A549 treated with DMSO at 1 μM for 4 hours (cell line): ENCODE results near the gene OR2L13. TPM values are rescaled to one million over a fixed set of nuclear protein-coding genes. Genes with fewer than 3 reads are reported as not detected.

Source experiments
- total RNA-seq: library from RNA; stranded (reverse); fragments of 200-300 nt; extraction: Qiagen RNA extraction; gene quantifications from 5 replicates; pipeline ENCODE4 v1.2.3, GENCODE V29; 2022; ENCODE audit warnings: low read depth

The OR2L13 gene
- total RNA-seq: not detected in 5 replicates

GRCh38 chr1:248094884-248095283, at the start of gene OR2L13:
Gene OR2L13, plus strand, starts transcription at chr1:248095184. Its CDS starts 4,192 bp downstream, at chr1:248099376.

GRCh38 chr1:248046536-248046935, 48.4 kb upstream of the OR2L13 start, which contains the start of gene OR2L3:
Gene OR2L3, plus strand, starts transcription at chr1:248046836. Its CDS starts 13,846 bp downstream, at chr1:248060682.

GRCh38 chr1:248144513-248145198, 49.7 kb downstream of the OR2L13 start, which contains the start of gene OR2M5:
Gene OR2M5, plus strand, starts transcription at chr1:248145148. Its CDS starts 0 bp downstream, at chr1:248145148.

Other genes with a start within 250 kb of the OR2L13 start
- not detected in 5 replicates for gene TRIM58, start 238.0 kb upstream of the OR2L13 start, total RNA-seq
- gene OR2W3, start 199.6 kb upstream of the OR2L13 start, total RNA-seq: not detected in 5 replicates
- not detected in 5 replicates for gene OR2T8, start 174.9 kb upstream of the OR2L13 start, total RNA-seq
- gene OR2AJ1, start 170.3 kb upstream of the OR2L13 start, total RNA-seq: not detected in 5 replicates
- gene OR2L8, start 146.3 kb upstream of the OR2L13 start, total RNA-seq: not detected in 5 replicates
- not detected in 5 replicates for gene OR2AK2, start 130.0 kb upstream of the OR2L13 start, total RNA-seq
- gene OR2L5, start 81.5 kb upstream of the OR2L13 start, total RNA-seq: not detected in 5 replicates
- gene OR2L2, start 65.1 kb upstream of the OR2L13 start, total RNA-seq: not detected in 5 replicates
- gene OR2L3, start 48.3 kb upstream of the OR2L13 start, total RNA-seq: not detected in 5 replicates
- not detected in 5 replicates for gene OR2M5, start 50.0 kb downstream of the OR2L13 start, total RNA-seq
- not detected in 5 replicates for gene OR2M2, start 79.6 kb downstream of the OR2L13 start, total RNA-seq
- not detected in 5 replicates for gene OR2M3, start 102.1 kb downstream of the OR2L13 start, total RNA-seq
- gene OR2M4, start 136.2 kb downstream of the OR2L13 start, total RNA-seq: not detected in 5 replicates
- gene OR2T33, start 182.8 kb downstream of the OR2L13 start, total RNA-seq: not detected in 5 replicates
- gene OR2T12, start 208.2 kb downstream of the OR2L13 start, total RNA-seq: not detected in 5 replicates
- gene OR2M7, start 229.4 kb downstream of the OR2L13 start, total RNA-seq: not detected in 5 replicates